NCI-H1417 treated with DMSO at 0.1 percent for 48 hours (cell line): ENCODE results near the gene ITGB8.
A peak's percentile ranks its signal among the peaks of the same experiment; 100 is the strongest.
"Not testable (repeated sequence)": the region's sequence is repeated elsewhere in the genome, so short reads cannot be mapped to it uniquely, and the experiment has no call there.

Source experiments
- DNase-seq: peaks from one replicate; lab custom pipeline; 2025; lab: John Stamatoyannopoulos, UW

The ITGB8 gene

GRCh38 chr7:20330239-20330927 lies at the start of gene ITGB8:
ITGB8 (plus strand) TSS chr7:20330900; CDS start chr7:20331807, 907 bp downstream.
- DNase-seq: peak; percentile 68

- DNase-seq: no peak
Observed at GRCh38 chr7:20282959-20283358, 47.7 kb upstream of the ITGB8 start.

- DNase-seq: no peak
Observed at GRCh38 chr7:20283385-20283784, 47.3 kb upstream of the ITGB8 start.

- no peak for DNase-seq
Observed at GRCh38 chr7:20284003-20284770, 46.5 kb upstream of the ITGB8 start.

GRCh38 chr7:20284771-20285143 lies 45.9 kb upstream of the ITGB8 start:
- no peak for DNase-seq

- no peak for DNase-seq
Observed at GRCh38 chr7:20287317-20287716, 43.4 kb upstream of the ITGB8 start.

GRCh38 chr7:20288036-20288435 lies 42.7 kb upstream of the ITGB8 start:
- no peak for DNase-seq

GRCh38 chr7:20290505-20291111 lies 40.1 kb upstream of the ITGB8 start:
- no peak for DNase-seq

GRCh38 chr7:20293336-20293735 lies 37.4 kb upstream of the ITGB8 start:
- DNase-seq: no peak

GRCh38 chr7:20296444-20296843 lies 34.3 kb upstream of the ITGB8 start:
- DNase-seq: no peak

GRCh38 chr7:20296901-20297300 lies 33.8 kb upstream of the ITGB8 start:
- DNase-seq: no peak

- DNase-seq: no peak
Observed at GRCh38 chr7:20298486-20298901, 32.2 kb upstream of the ITGB8 start.

GRCh38 chr7:20299145-20299544 lies 31.6 kb upstream of the ITGB8 start:
- no peak for DNase-seq

- no peak for DNase-seq
Observed at GRCh38 chr7:20299647-20300312, 30.9 kb upstream of the ITGB8 start.

GRCh38 chr7:20301311-20301939 lies 29.3 kb upstream of the ITGB8 start:
- no peak for DNase-seq

- DNase-seq: not testable (repeated sequence)
Observed at GRCh38 chr7:20302300-20302699, 28.4 kb upstream of the ITGB8 start.

- DNase-seq: no peak
Observed at GRCh38 chr7:20302891-20303290, 27.8 kb upstream of the ITGB8 start.

GRCh38 chr7:20304366-20304765 lies 26.3 kb upstream of the ITGB8 start:
- no peak for DNase-seq

- no peak for DNase-seq
Observed at GRCh38 chr7:20305726-20306125, 25.0 kb upstream of the ITGB8 start.

- DNase-seq: no peak
Observed at GRCh38 chr7:20306180-20306946, 24.3 kb upstream of the ITGB8 start.

GRCh38 chr7:20307119-20307518 lies 23.6 kb upstream of the ITGB8 start:
- DNase-seq: no peak
